GM04503 (cell line): ENCODE results near the gene NDUFV2.
A peak's percentile ranks its signal among the peaks of the same experiment; 100 is the strongest.
"Not testable (repeated sequence)": the region's sequence is repeated elsewhere in the genome, so short reads cannot be mapped to it uniquely, and the experiment has no call there.

Source experiments
- DNase-seq: peaks from one replicate; pipeline ENCODE4 v3.0.0-alpha.2; 2012; ENCODE audit warnings: low read depth

Gene NDUFV2

GRCh38 chr18:9090578-9090977 is 11.9 kb upstream of the NDUFV2 start:
- no peak for DNase-seq

- DNase-seq: no peak
Observed at GRCh38 chr18:9091066-9091476, 11.4 kb upstream of the NDUFV2 start.

- DNase-seq: no peak
Observed at GRCh38 chr18:9092665-9093064, 9.8 kb upstream of the NDUFV2 start.

- DNase-seq: not testable (repeated sequence)
Observed at GRCh38 chr18:9093109-9093508, 9.4 kb upstream of the NDUFV2 start.

- no peak for DNase-seq
Observed at GRCh38 chr18:9094307-9095226, 7.9 kb upstream of the NDUFV2 start.

- DNase-seq: no peak
Observed at GRCh38 chr18:9095297-9096006, 7.0 kb upstream of the NDUFV2 start.

GRCh38 chr18:9096007-9096371 is 6.5 kb upstream of the NDUFV2 start:
- DNase-seq: no peak

- DNase-seq: no peak
Observed at GRCh38 chr18:9096685-9097084, 5.8 kb upstream of the NDUFV2 start.

- no peak for DNase-seq
Observed at GRCh38 chr18:9097349-9097748, 5.2 kb upstream of the NDUFV2 start.

- no peak for DNase-seq
Observed at GRCh38 chr18:9100796-9101195, 1.7 kb upstream of the NDUFV2 start.

- DNase-seq: peak; percentile 32
Observed at GRCh38 chr18:9101730-9102507, 580 bp upstream of the NDUFV2 start.

- no peak for DNase-seq
Observed at GRCh38 chr18:9103376-9103873, 926 bp downstream of the NDUFV2 start.

- DNase-seq: no peak
Observed at GRCh38 chr18:9104244-9104901, 1.9 kb downstream of the NDUFV2 start.

GRCh38 chr18:9105420-9105819 is 2.9 kb downstream of the NDUFV2 start:
- no peak for DNase-seq

- DNase-seq: no peak
Observed at GRCh38 chr18:9106094-9106493, 3.6 kb downstream of the NDUFV2 start.

- DNase-seq: no peak
Observed at GRCh38 chr18:9106800-9107584, 4.5 kb downstream of the NDUFV2 start.

- no peak for DNase-seq
Observed at GRCh38 chr18:9108911-9109310, 6.4 kb downstream of the NDUFV2 start.

GRCh38 chr18:9109523-9109922 is 7.0 kb downstream of the NDUFV2 start:
- DNase-seq: no peak

GRCh38 chr18:9113468-9114149 is 11.1 kb downstream of the NDUFV2 start:
- no peak for DNase-seq

GRCh38 chr18:9115984-9116383 is 13.5 kb downstream of the NDUFV2 start:
- DNase-seq: no peak
